SK-N-SH (cell line): ENCODE data around the gene SNRK. TPM values are rescaled to one million over a fixed set of nuclear protein-coding genes. Genes with fewer than 3 reads are reported as not detected.

Experiments
- CTCF ChIA-PET: fragments of 300-600, 350-600 bp; formaldehyde crosslinking; extraction: SDS; loops from one replicate; lab custom pipeline; 2021; lab: Yijun Ruan, JAX
- POLR2A ChIA-PET: fragments of 350-600 bp; sonication (Branson Sonifier 250); formaldehyde crosslinking; extraction: SDS; loops from one replicate; lab custom pipeline; 2020; ENCODE audit warnings: antibody characterized with exemption, inconsistent platforms; lab: Yijun Ruan, JAX
- DNase-seq: peaks from one replicate; pipeline ENCODE4 v3.0.0; 2012
- H2AFZ ChIP-seq: fragments of 200-600 bp; sonication (generic); 2 replicates; pipeline ENCODE4 v1.8.1; 2016; ENCODE audit warnings: antibody characterized with exemption, mild to moderate bottlenecking, low read depth
- H3F3A ChIP-seq: fragments of 200-600 bp; sonication (generic); replicated peaks from 2 replicates; pipeline ENCODE3; 2016; ENCODE audit warnings: antibody characterized with exemption, mild to moderate bottlenecking; ENCODE audit not compliant: insufficient read depth
- H3K27ac ChIP-seq, 2 experiments: fragments of 200-500 bp in 1 of 2; fragments of 200-600 bp in 1 of 2; sonication (Bioruptor generic) in 1 of 2; sonication (generic), shearing (Covaris generic) in 1 of 2; 2 replicates each; pipeline versions ENCODE4 v1.5.1 to v1.6.1; 2014 to 2016; ENCODE audit warnings: low read depth in 2 of 2, inconsistent platforms in 1 of 2, low read length in 1 of 2, mild to moderate bottlenecking in 1 of 2, mixed read lengths in 1 of 2
- H3K27me3 ChIP-seq: fragments of 200-600 bp; sonication (generic), shearing (Covaris generic); 2 replicates; pipeline ENCODE4 v1.6.1; 2016; ENCODE audit warnings: mixed run types; ENCODE audit not compliant: insufficient read depth
- H3K36me3 ChIP-seq, 2 experiments: fragments of 200-500 bp in 1 of 2; fragments of 200-600 bp in 1 of 2; sonication (Bioruptor generic) in 1 of 2; sonication (generic) in 1 of 2; replicated peaks in 1 of 2; 2 replicates each; pipeline versions ENCODE3 to v1.5.1; 2014 to 2016; ENCODE audit warnings: low read length in 1 of 2, mild to moderate bottlenecking in 1 of 2; ENCODE audit not compliant: insufficient read depth in 2 of 2, control insufficient read depth in 1 of 2
- H3K4me1 ChIP-seq, 2 experiments: fragments of 200-500 bp in 1 of 2; fragments of 200-600 bp in 1 of 2; sonication (Bioruptor generic) in 1 of 2; sonication (generic), shearing (Covaris generic) in 1 of 2; 2 replicates each; pipeline versions ENCODE4 v1.5.1 to v1.6.1; 2014 to 2016; ENCODE audit warnings: low read depth in 1 of 2, low read length in 1 of 2, mixed run types in 1 of 2; ENCODE audit not compliant: insufficient read depth in 2 of 2, control insufficient read depth in 1 of 2
- H3K4me2 ChIP-seq: fragments of 200-600 bp; sonication (generic), shearing (Covaris generic); 2 replicates; pipeline ENCODE4 v1.6.1; 2017; ENCODE audit warnings: mixed run types
- H3K4me3 ChIP-seq, 2 experiments: fragments of 200-500 bp in 1 of 2; fragments of 200-600 bp in 1 of 2; sonication (Bioruptor generic) in 1 of 2; sonication (generic), shearing (Covaris generic) in 1 of 2; 2 replicates each; pipeline versions ENCODE4 v1.5.1 to v1.8.1; 2014 to 2016; ENCODE audit warnings: low read depth in 2 of 2, inconsistent platforms in 1 of 2, low read length in 1 of 2, mild to moderate bottlenecking in 1 of 2, mixed read lengths in 1 of 2, moderate library complexity in 1 of 2
- H3K79me2 ChIP-seq: fragments of 200-600 bp; sonication (generic); 2 replicates; pipeline ENCODE4 v1.8.1; 2017; ENCODE audit warnings: mild to moderate bottlenecking; ENCODE audit not compliant: insufficient read depth
- H3K9ac ChIP-seq: fragments of 200-600 bp; sonication (generic); 2 replicates; pipeline ENCODE4 v1.6.1; 2017; ENCODE audit warnings: mixed run types
- H3K9me2 ChIP-seq: fragments of 200-600 bp; sonication (generic); 2 replicates; pipeline ENCODE4 v1.6.1; 2017; ENCODE audit warnings: mixed run types
- H3K9me3 ChIP-seq: fragments of 200-600 bp; sonication (generic); 2 replicates; pipeline ENCODE4 v1.6.1; 2017; ENCODE audit warnings: mixed run types, mild to moderate bottlenecking, moderate library complexity
- H4K20me1 ChIP-seq: fragments of 200-600 bp; sonication (generic); 2 replicates; pipeline ENCODE4 v1.6.1; 2017; ENCODE audit warnings: mild to moderate bottlenecking, mixed run types; ENCODE audit not compliant: insufficient read depth
- CHD2 ChIP-seq: fragments of 150-350 bp; IDR thresholded peaks from 2 replicates; pipeline ENCODE4 v1.6.1; 2018; ENCODE audit warnings: low read length; ENCODE audit not compliant: partially characterized antibody
- CTCF ChIP-seq: fragments of 200-600 bp; sonication (generic); IDR thresholded peaks from 2 replicates; pipeline ENCODE4 v1.6.1; 2017; ENCODE audit warnings: antibody characterized with exemption, mild to moderate bottlenecking, moderate library complexity
- ELF1 ChIP-seq: IDR thresholded peaks from 2 replicates; pipeline ENCODE4 v1.4.0; 2012
- EP300 ChIP-seq, 2 experiments: IDR thresholded peaks; 2 replicates each; pipeline versions ENCODE4 v1.4.0 to v1.6.1; 2012; ENCODE audit warnings: borderline replicate concordance in 1 of 2, low read depth in 1 of 2, low read length in 1 of 2
- GABPA ChIP-seq: IDR thresholded peaks from 2 replicates; pipeline ENCODE4 v1.4.0; 2012; ENCODE audit warnings: low read depth, mild to moderate bottlenecking
- JUND ChIP-seq: IDR thresholded peaks from 2 replicates; pipeline ENCODE4 v1.4.0; 2012
- NFIC ChIP-seq: IDR thresholded peaks from 2 replicates; pipeline ENCODE4 v1.4.0; 2012; ENCODE audit warnings: borderline replicate concordance
- ZBTB33 ChIP-seq: IDR thresholded peaks from 2 replicates; pipeline ENCODE4 v1.4.0; 2012; ENCODE audit warnings: low read depth, borderline replicate concordance
- WGBS: methylation state at CpG from one replicate; pipeline ENCODE4 v1.1.6; 2017; ENCODE audit warnings: low lambda C conversion rate; 5-methylcytosine and 5-hydroxymethylcytosine counted together
- polyA plus RNA-seq, 3 experiments: library from polyadenylated mRNA; depleted of rRNA; stranded (reverse); fragments of >200 nt; gene quantifications; 2 replicates each; pipeline ENCODE4 v1.2.3, GENCODE V29; 2012

SNRK gene
- polyA plus RNA-seq, 1 of the 3 experiments (the other 2 are of a cell fraction), result 3.6 TPM

GRCh38 chr3:43379343-43379742 is 93.0 kb downstream of the SNRK start:
- TF ChIP-seq GABPA (no peak), NFIC (no peak), CHD2 (no peak), ZBTB33 (no peak), EP300 (IDR thresholded peaks at IDR 0.05; ENCODE audit: borderline replicate concordance in 1 of 2, low read depth in 1 of 2, low read length in 1 of 2) (no peak), CTCF (no peak), ELF1 (no peak)
- Histone ChIP-seq H3K27ac (no peak overlapping the region), H4K20me1 (no peaks in the 10 kb centered on the region), H3K4me1 (peaks cover 0 to 6% of the 10 kb centered on the region in 2 experiments; a peak in 1 of 4 replicates), H3K36me3 (no peaks in the 10 kb centered on the region), H3K4me3 (no peak overlapping the region), H3K9me2 (no peaks in the 10 kb centered on the region), H3K4me2 (no peak overlapping the region), H3K9me3 (no peaks in the 10 kb centered on the region), H3K27me3 (no peaks in the 10 kb centered on the region), H2AFZ (no peak overlapping the region), H3K9ac (no peak overlapping the region), H3K79me2 (no peaks in the 10 kb centered on the region), H3F3A (no peaks in the 10 kb centered on the region)
- POLR2A ChIA-PET, result no interaction called here
- no peak for DNase-seq
- CTCF ChIA-PET, result interaction anchor here (0.8 kb wide), 1 partner anchor 418 kb away, joined by 3 read pairs; no protein-coding TSS in a partner anchor
- WGBS, result 73% methylated on average over 2 of the region's 3 CpGs

- no peaks in the 10 kb centered on the region for H3K9me3 ChIP-seq
- H2AFZ ChIP-seq, result no peak overlapping the region
- H3K4me2 ChIP-seq, result no peak overlapping the region
- CTCF ChIA-PET, result interaction anchor here (1.2 kb wide), 1 partner anchor 15 kb away, joined by 3 read pairs; no protein-coding TSS in a partner anchor
- H3K9ac ChIP-seq, result no peak overlapping the region
- H3F3A ChIP-seq, result no peaks in the 10 kb centered on the region
- DNase-seq, result no peak
- no peaks in the 10 kb centered on the region for H3K9me2 ChIP-seq
- no peaks in the 10 kb centered on the region for H3K36me3 ChIP-seq
- H4K20me1 ChIP-seq, result no peaks in the 10 kb centered on the region
- POLR2A ChIA-PET, result no interaction called here
- no peaks in the 10 kb centered on the region for H3K27me3 ChIP-seq
- 87% methylated on average over 5 of the region's 5 CpGs for WGBS
- H3K79me2 ChIP-seq, result no peaks in the 10 kb centered on the region
- TF ChIP-seq EP300 (IDR thresholded peaks at IDR 0.05; ENCODE audit: borderline replicate concordance in 1 of 2, low read depth in 1 of 2, low read length in 1 of 2) (no peak), JUND (no peak), CTCF (no peak)
- TF ChIP-seq, all 33 proteins: peak for 0
- Histone ChIP-seq H3K4me3 (no peak overlapping the region), H3K27ac (no peak overlapping the region), H3K4me1 (no peaks in the 10 kb centered on the region; a peak in 1 of 4 replicates)
Observed at GRCh38 chr3:43388175-43388574, 101.8 kb downstream of the SNRK start.
